Karpas-422 (cell line): ENCODE data around the gene ARTN. TPM values are rescaled to one million over a fixed set of nuclear protein-coding genes. Genes with fewer than 3 reads are reported as not detected.

Source experiments
- DNase-seq: peaks from one replicate; pipeline ENCODE4 v3.0.0-alpha.2; 2015
- H2AFZ ChIP-seq: fragments of 200-600 bp; sonication (generic); 2 replicates; pipeline ENCODE4 v1.6.1; 2014; ENCODE audit warnings: antibody characterized with exemption, low read length, mixed read lengths
- H3K27ac ChIP-seq: fragments of 200-600 bp; sonication (generic); 2 replicates; pipeline ENCODE4 v1.5.1; 2014; ENCODE audit warnings: mild to moderate bottlenecking, low read length, moderate library complexity
- H3K27me3 ChIP-seq: fragments of 200-600 bp; sonication (generic); 2 replicates; pipeline ENCODE4 v1.6.1; 2014; ENCODE audit warnings: low read length, mixed read lengths
- H3K36me3 ChIP-seq: fragments of 200-600 bp; sonication (generic); 2 replicates; pipeline ENCODE4 v1.6.1; 2014; ENCODE audit warnings: low read length, mixed read lengths; ENCODE audit not compliant: insufficient read depth
- H3K4me1 ChIP-seq: fragments of 200-600 bp; sonication (generic); 2 replicates; pipeline ENCODE4 v1.6.1; 2014; ENCODE audit warnings: mild to moderate bottlenecking, low read length, mixed read lengths
- H3K4me2 ChIP-seq: fragments of 200-600 bp; sonication (generic); 2 replicates; pipeline ENCODE4 v1.6.1; 2014; ENCODE audit warnings: low read length, low read depth, mild to moderate bottlenecking; ENCODE audit not compliant: poor library complexity, severe bottlenecking
- H3K4me3 ChIP-seq: fragments of 200-600 bp; sonication (generic); 2 replicates; pipeline ENCODE4 v1.5.1; 2014; ENCODE audit warnings: mild to moderate bottlenecking, antibody characterized with exemption, low read length, mixed read lengths
- H3K79me2 ChIP-seq: fragments of 200-600 bp; sonication (generic); 2 replicates; pipeline ENCODE4 v1.6.1; 2014; ENCODE audit warnings: mild to moderate bottlenecking, low read length, mixed read lengths
- H3K9ac ChIP-seq: fragments of 200-600 bp; sonication (generic); 2 replicates; pipeline ENCODE4 v1.6.0; 2014; ENCODE audit warnings: low read length
- H3K9me2 ChIP-seq: fragments of 200-600 bp; sonication (generic), shearing (Covaris generic); replicated peaks from 2 replicates; pipeline ENCODE4 v1.6.0; 2014; ENCODE audit warnings: mild to moderate bottlenecking, low read length, moderate library complexity; ENCODE audit not compliant: insufficient read depth
- H3K9me3 ChIP-seq: fragments of 300-700, 200-600 bp; sonication (generic); 2 replicates; pipeline ENCODE4 v1.6.1; 2014; ENCODE audit warnings: low read length, mixed read lengths
- H4K20me1 ChIP-seq: fragments of 200-600 bp; sonication (generic); 2 replicates; pipeline ENCODE4 v1.6.1; 2014; ENCODE audit warnings: mild to moderate bottlenecking, antibody characterized with exemption, low read length, low read depth; ENCODE audit not compliant: insufficient read depth
- total RNA-seq: library from RNA; depleted of rRNA; stranded (reverse); fragments of >200 nt; shearing (Covaris generic); gene quantifications from 2 replicates; pipeline ENCODE4 v1.2.3, GENCODE V29; 2014; ENCODE audit warnings: low replicate concordance

The ARTN gene
- total RNA-seq, 1 experiment from 2014 or later = not detected

DNA sequence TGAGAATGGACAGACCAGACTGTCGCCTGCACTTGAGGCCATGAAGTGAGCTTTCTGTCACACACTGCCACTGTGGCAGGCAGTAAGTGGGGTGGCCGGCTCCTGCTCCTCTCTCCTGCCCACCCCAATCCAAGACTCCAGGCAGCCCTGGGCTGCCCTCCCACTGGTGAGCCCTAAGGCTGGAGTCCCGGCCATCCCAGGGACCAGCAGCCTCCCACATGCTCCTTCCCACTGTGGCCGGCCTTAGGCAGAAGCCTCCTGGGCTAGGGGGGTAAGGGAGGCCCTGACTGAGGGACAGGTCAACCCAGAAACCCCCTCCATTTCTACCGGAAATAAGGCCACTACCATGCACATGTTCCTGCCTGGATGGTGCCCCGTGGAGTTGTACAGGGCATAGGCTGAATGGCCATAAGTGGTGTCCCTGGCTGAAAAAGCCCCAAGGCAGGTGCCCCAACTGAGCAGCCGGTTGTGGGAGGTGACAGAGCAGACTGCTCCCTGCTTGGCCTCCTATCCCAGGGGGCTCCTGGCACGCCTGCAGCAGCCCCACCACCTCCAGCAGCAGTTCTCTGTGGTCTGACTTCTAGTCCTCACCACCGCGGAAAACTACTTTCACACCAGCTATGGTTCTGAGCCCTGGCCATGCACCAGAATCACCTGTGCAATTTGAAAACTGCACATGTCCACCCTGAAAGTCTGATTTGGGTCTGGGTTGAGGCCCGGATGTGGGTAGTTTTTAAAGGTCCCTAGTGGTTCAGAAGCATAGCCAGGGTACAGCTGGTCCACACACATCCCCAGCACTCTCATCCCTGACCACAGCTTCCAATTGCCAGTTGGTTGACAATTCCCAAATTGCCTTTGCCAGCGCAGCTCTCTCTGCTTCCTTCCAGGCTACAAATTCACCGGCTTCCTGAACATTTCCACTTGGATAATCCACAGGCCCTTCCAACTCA is 1.6 kb upstream of the ARTN start:
- no peaks in the 10 kb centered on the region for H3K79me2 ChIP-seq
- no peak overlapping the region for H3K9ac ChIP-seq
- peaks cover 29% of the 10 kb centered on the region for H3K4me1 ChIP-seq
- no peaks in the 10 kb centered on the region for H4K20me1 ChIP-seq
- no peak overlapping the region for H3K27ac ChIP-seq
- H3K4me3 ChIP-seq = no peak overlapping the region
- no peak overlapping the region for H3K4me2 ChIP-seq
- H3K36me3 ChIP-seq = no peaks in the 10 kb centered on the region
- no peak overlapping the region for H2AFZ ChIP-seq
- H3K27me3 ChIP-seq = no peaks in the 10 kb centered on the region
- DNase-seq = no peak
- H3K9me2 ChIP-seq = no peaks in the 10 kb centered on the region
- no peaks in the 10 kb centered on the region for H3K9me3 ChIP-seq

DNA sequence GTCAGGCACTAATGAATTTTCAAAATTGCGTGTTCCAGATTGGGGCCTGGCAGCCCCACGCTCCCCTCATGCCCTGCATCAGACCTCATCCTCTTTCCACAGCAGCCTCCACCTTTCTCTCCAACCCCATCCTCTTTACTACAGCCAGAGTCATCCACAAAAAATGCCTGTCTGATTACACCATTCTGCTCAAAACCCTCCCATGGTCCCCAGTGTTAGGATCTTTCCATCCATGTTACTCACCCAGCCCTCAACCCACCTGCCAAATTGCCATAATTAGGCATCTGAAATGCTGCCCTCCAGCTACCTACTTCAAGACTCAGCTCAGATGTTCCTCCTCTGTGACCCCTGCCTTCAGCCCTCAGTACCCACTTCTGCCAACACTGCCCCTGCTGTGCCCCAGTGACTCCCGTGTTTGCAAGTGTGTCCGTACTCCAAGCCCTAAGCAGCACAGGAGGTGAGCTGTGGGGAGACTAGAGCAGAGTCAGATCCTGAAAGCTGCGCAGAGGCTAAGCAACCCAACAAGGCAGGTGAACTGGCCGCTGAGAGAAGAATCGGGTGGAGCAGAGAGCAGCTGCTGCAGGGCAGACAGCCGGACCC is 715 bp upstream of the ARTN start:
- Histone ChIP-seq H3K27ac (no peak overlapping the region), H4K20me1 (no peaks in the 10 kb centered on the region), H3K4me2 (no peak overlapping the region), H3K27me3 (no peaks in the 10 kb centered on the region), H3K79me2 (no peaks in the 10 kb centered on the region), H3K9me3 (no peaks in the 10 kb centered on the region), H2AFZ (no peak overlapping the region), H3K9ac (no peak overlapping the region), H3K4me3 (no peak overlapping the region), H3K9me2 (no peaks in the 10 kb centered on the region), H3K36me3 (no peaks in the 10 kb centered on the region), H3K4me1 (peaks cover 29% of the 10 kb centered on the region)
- no peak for DNase-seq

DNA sequence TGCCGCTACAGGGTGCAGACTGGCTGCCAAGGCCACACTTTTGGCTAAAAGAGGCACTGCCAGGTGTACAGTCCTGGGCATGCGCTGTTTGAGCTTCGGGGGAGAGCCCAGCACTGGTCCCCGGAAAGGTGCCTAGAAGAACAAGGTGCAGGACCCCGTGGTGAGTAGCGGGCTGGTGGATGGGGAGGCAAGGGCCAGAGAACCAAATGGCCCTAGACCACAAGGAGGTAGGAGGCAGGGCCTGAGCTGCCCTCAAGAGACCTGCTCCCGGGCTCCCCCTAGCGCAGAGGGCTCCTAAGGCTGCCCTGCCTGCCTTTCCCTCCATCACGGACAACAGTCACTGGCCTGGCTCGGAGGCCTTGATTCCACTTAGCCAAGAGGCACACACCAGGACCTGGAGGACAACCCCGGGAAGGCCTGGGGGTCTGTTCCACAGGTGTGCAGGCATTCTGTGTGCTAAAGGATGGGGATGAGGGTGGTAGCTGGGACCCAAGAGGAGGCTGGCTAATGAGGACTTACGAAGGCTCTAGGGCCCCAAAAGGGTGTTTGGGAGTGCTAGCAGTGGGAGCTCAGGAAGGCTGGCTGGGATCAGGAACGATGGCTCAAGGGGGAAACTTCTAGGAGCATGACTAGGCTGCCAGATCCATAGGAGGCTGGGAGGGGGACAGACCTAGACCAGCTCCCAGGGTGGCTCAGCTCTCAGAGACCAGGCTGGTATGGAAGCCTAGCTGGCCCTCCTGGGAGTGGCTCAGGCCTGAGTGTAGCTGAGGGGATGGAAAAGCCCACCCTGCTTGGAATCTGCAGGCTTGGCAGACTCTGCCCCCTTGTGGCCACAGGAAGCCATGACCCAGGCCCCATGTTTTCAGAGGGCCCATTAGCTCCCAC is 742 bp downstream of the ARTN start:
- Histone ChIP-seq H3K4me3 (no peak overlapping the region), H3K4me2 (peak overlapping the region; percentile 28), H2AFZ (0 out of 2 replicates have a peak overlapping the region, but pooled peaks have one; percentile 58), H3K27me3 (no peaks in the 10 kb centered on the region), H3K79me2 (no peaks in the 10 kb centered on the region), H3K9me2 (no peaks in the 10 kb centered on the region), H4K20me1 (no peaks in the 10 kb centered on the region), H3K27ac (peak overlapping the region; percentile 16; the same call in 1 of the 2 replicates), H3K9me3 (no peaks in the 10 kb centered on the region), H3K4me1 (peaks cover 29% of the 10 kb centered on the region), H3K36me3 (no peaks in the 10 kb centered on the region), H3K9ac (peak overlapping the region; percentile 50)
- peak; percentile 90 for DNase-seq

DNA sequence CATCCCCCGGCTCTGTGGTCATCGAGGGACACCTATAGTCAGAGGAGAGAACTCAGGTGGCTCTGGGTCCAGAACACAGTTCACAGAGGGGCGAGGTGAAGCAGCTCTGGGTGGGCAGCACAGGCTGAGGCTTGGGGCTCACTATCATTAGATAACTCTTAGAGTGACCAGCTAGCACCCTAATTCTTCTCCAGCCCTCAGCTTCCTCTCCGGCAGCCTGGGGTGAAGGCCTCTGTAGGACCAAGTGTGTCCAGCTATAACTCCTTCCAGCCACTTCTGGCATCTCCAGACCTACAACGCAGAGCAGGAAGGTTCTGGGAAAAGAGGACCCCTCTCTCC is 1.4 kb downstream of the ARTN start:
- H3K9ac ChIP-seq = no peak overlapping the region
- H3K9me2 ChIP-seq = no peaks in the 10 kb centered on the region
- no peaks in the 10 kb centered on the region for H3K36me3 ChIP-seq
- H3K27me3 ChIP-seq = no peaks in the 10 kb centered on the region
- no peaks in the 10 kb centered on the region for H4K20me1 ChIP-seq
- H3K79me2 ChIP-seq = no peaks in the 10 kb centered on the region
- no peak overlapping the region for H3K4me3 ChIP-seq
- no peaks in the 10 kb centered on the region for H3K9me3 ChIP-seq
- H2AFZ ChIP-seq = no peak overlapping the region
- no peak overlapping the region for H3K4me2 ChIP-seq
- H3K4me1 ChIP-seq = peaks cover 29% of the 10 kb centered on the region
- no peak for DNase-seq
- no peak overlapping the region for H3K27ac ChIP-seq

DNA sequence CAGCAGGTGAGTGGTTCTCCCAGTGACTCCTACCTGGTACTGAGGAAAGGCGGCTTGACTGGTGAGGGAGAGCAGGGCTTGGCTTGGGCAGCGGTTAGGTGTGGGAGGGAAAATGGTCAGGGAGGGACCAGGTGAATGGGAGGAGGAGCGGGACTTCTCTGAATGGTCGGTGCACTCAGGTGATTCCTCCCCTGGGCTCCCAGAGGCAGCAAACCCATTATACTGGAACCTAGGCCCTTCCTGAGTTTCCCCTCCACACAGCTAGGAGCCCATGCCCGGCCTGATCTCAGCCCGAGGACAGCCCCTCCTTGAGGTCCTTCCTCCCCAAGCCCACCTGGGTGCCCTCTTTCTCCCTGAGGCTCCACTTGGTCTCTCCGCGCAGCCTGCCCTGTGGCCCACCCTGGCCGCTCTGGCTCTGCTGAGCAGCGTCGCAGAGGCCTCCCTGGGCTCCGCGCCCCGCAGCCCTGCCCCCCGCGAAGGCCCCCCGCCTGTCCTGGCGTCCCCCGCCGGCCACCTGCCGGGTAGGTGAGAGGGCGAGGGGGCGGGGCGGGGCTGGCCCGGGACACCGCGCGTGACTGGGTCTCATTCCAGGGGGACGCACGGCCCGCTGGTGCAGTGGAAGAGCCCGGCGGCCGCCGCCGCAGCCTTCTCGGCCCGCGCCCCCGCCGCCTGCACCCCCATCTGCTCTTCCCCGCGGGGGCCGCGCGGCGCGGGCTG is 2.3 kb downstream of the ARTN start:
- H3K27me3 ChIP-seq = no peaks in the 10 kb centered on the region
- no peak overlapping the region for H3K9ac ChIP-seq
- no peaks in the 10 kb centered on the region for H3K9me2 ChIP-seq
- no peak overlapping the region for H3K27ac ChIP-seq
- H3K4me2 ChIP-seq = no peak overlapping the region
- no peak overlapping the region for H3K4me3 ChIP-seq
- no peak for DNase-seq
- H4K20me1 ChIP-seq = no peaks in the 10 kb centered on the region
- H3K4me1 ChIP-seq = peaks cover 29% of the 10 kb centered on the region
- no peaks in the 10 kb centered on the region for H3K79me2 ChIP-seq
- H2AFZ ChIP-seq = no peak overlapping the region
- no peaks in the 10 kb centered on the region for H3K36me3 ChIP-seq
- no peaks in the 10 kb centered on the region for H3K9me3 ChIP-seq

DNA sequence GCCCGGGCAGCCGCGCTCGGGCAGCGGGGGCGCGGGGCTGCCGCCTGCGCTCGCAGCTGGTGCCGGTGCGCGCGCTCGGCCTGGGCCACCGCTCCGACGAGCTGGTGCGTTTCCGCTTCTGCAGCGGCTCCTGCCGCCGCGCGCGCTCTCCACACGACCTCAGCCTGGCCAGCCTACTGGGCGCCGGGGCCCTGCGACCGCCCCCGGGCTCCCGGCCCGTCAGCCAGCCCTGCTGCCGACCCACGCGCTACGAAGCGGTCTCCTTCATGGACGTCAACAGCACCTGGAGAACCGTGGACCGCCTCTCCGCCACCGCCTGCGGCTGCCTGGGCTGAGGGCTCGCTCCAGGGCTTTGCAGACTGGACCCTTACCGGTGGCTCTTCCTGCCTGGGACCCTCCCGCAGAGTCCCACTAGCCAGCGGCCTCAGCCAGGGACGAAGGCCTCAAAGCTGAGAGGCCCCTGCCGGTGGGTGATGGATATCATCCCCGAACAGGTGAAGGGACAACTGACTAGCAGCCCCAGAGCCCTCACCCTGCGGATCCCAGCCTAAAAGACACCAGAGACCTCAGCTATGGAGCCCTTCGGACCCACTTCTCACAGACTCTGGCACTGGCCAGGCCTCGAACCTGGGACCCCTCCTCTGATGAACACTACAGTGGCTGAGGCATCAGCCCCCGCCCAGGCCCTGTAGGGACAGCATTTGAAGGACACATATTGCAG is 3.0 kb downstream of the ARTN start:
- H4K20me1 ChIP-seq = no peaks in the 10 kb centered on the region
- H3K4me1 ChIP-seq = peaks cover 28% of the 10 kb centered on the region
- no peaks in the 10 kb centered on the region for H3K9me2 ChIP-seq
- H3K27ac ChIP-seq = no peak overlapping the region
- H3K79me2 ChIP-seq = no peaks in the 10 kb centered on the region
- no peak overlapping the region for H3K4me3 ChIP-seq
- no peak for DNase-seq
- H3K36me3 ChIP-seq = no peaks in the 10 kb centered on the region
- no peak overlapping the region for H3K9ac ChIP-seq
- H2AFZ ChIP-seq = no peak overlapping the region
- no peaks in the 10 kb centered on the region for H3K27me3 ChIP-seq
- H3K9me3 ChIP-seq = no peaks in the 10 kb centered on the region
- H3K4me2 ChIP-seq = no peak overlapping the region

DNA sequence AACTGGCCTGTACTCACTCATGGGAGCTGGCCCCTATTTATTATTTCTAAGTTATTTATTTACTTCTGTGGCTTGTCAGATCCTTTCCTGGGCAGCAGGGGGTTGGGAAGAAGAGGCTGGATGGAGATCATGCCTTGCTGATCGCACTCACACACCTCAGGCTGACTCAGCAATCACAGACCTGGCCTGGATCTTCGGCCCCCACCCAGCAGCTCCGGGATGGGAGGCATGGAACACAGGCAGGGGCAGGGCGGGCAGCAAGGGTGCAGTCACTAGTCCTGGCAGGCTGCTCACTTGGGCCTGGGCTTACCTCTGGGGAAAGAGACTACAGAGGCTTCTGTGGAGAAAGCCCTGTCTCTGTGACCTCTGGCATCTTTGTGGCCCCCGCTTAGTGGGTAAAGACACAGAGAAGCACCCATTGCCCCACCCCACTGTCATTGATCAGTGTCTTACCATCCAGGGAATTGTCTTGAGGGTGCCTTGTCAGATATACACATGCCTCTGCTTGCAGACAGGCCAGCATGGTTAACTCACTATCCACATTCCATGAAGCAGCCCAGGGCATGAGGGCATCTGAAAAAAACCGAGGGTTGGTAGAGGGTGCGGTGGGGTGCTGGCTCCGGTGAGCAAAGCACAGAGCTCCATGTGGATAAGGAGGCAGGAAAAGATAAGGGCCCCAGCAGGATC is 3.7 kb downstream of the ARTN start:
- no peak overlapping the region for H3K9ac ChIP-seq
- H3K27me3 ChIP-seq = no peaks in the 10 kb centered on the region
- no peaks in the 10 kb centered on the region for H3K79me2 ChIP-seq
- no peak overlapping the region for H2AFZ ChIP-seq
- H4K20me1 ChIP-seq = no peaks in the 10 kb centered on the region
- no peak overlapping the region for H3K27ac ChIP-seq
- H3K9me2 ChIP-seq = no peaks in the 10 kb centered on the region
- H3K4me2 ChIP-seq = no peak overlapping the region
- H3K4me3 ChIP-seq = no peak overlapping the region
- H3K4me1 ChIP-seq = peaks cover 21% of the 10 kb centered on the region
- DNase-seq = no peak
- no peaks in the 10 kb centered on the region for H3K36me3 ChIP-seq
- no peaks in the 10 kb centered on the region for H3K9me3 ChIP-seq
